8988T (cell line): Measurements from ENCODE around the gene ITM2C.

Experiments
- DNase-seq: peaks from one replicate; pipeline ENCODE4 v3.0.0; 2011

ITM2C gene

GRCh38 chr2:230908595-230909191 is 44.0 kb downstream of the ITM2C start:
- peak; percentile 49 for DNase-seq

GRCh38 chr2:230909841-230910545 is 45.3 kb downstream of the ITM2C start:
- no peak for DNase-seq

DNA sequence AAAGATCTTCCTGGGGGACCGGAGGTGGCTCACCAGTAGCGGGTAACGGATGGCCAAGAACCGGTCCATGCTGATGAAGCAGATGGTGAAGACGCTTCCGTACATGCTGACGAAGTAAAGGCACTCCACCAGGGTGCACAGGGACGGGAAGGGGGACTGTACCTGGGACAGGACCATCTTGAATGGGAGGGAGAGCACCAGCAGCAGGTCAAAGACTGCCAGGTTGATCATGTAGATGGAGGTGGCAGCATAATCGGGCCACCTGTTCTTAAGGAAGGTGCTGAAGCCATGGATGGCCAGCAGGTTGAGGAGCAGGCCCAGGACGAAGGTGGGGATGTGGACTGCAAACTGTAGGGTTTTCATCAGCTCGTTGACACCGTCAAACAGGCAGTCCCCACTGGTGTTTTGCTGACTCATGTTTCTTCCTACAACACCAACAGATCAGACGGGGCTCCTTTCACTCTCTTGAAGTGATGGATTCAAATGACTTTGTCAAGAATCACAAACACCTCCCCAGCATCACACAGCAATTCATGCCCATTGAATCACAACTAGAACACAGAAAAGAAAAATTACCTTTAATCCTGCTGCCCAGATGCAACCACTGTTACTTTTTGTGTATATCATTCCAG is 45.9 kb downstream of the ITM2C start:
- DNase-seq, result no peak

DNA sequence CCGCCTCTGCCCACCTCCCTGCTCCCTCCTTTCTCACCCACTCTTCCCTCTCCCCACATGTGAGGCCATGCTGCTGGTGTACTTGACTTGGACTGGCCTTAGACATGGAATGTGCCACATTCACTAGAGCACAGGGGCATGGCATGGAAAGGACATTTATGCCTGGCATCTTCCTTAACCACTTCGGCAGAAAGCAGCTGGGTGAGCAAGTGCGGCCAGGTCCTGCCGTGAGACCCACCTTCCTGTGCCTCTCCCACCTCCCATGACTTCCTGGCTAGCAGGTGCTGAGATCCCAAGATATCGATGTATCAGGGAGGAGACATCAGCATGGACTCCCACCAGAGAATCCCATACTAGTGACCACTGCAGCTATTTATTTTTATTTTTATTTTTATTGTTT is 47.3 kb downstream of the ITM2C start:
- DNase-seq, result no peak

- DNase-seq, result no peak
These were observed 48.0 kb downstream of the ITM2C start for GRCh38 chr2:230912724-230913123.

DNA sequence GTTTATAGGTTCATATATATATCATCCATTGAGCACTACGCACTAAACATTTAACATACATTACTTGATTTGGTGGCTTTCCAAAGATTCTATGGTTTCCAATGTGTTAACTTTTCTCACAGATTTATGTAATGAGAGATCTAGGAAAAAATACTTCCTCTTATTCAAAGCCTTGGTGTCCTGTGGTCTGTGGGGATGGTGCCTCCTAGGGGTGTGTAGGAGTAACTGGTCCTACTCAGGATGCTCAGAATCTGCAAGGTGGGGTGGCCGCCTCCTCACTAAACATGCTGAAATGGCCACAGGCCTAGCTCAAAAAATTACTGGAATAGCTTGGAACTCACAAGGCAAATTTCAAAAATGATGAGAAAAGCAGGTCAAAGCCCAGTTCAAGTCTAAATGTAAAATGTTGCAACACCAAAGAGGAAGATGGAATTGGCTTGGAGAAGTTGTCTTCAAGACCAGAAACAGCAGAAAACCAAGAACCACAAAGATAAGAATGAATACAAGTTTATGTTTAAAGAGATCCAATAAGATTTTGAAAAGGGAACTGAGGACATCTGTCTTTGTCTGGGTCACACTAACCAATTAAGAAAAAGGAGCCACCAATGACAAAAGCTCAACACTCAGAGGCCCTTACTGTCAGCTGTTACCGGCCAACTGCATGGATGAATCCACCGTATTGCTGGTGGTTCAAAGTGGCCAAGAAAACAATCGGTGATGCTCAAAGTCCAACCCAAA is 48.8 kb downstream of the ITM2C start:
- no peak for DNase-seq

DNA sequence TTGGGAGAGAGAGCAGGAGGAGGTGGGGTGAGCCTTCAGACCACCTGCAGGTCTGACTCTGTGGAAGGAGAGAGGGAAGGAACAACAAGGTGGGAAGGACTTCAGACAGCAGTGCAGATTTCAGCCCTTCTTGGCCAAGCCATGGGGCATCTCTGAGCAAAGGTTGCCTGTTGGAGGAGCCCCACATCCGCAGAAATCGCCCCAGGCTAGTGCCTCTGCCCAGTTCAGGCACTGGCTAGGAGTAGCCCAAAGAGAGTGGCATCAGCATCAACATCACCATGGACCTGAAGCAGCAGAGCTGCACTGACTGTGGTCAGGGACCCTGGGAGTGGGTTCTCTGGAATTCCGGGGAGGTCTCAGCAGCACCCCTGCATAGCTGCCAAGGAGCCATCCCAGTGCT is 50.1 kb downstream of the ITM2C start:
- no peak for DNase-seq

- DNase-seq, result no peak
These were observed 50.6 kb downstream of the ITM2C start for GRCh38 chr2:230915319-230915718.

- no peak for DNase-seq
These were observed 51.5 kb downstream of the ITM2C start for GRCh38 chr2:230916218-230916617.

GRCh38 chr2:230919240-230919639 is 54.5 kb downstream of the ITM2C start:
- DNase-seq, result no peak

DNA sequence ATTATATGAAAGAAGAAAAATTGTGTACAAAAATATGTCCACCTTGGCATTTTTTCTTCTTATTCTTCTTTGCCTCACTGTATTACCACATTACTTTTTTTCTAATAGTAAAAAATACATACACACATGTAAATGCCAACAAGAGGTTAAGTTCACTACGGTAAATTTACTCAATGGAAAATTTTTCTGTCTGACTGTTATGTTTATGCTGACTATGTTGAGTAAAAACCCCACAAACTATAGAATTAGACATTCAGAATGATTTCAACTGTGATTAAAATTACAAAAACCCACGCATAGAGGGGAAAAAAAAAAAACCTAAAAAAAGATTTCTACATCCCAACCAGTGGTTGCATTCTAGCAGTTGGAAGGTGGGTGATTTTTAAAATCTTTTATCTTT is 54.9 kb downstream of the ITM2C start:
- DNase-seq, result no peak

DNA sequence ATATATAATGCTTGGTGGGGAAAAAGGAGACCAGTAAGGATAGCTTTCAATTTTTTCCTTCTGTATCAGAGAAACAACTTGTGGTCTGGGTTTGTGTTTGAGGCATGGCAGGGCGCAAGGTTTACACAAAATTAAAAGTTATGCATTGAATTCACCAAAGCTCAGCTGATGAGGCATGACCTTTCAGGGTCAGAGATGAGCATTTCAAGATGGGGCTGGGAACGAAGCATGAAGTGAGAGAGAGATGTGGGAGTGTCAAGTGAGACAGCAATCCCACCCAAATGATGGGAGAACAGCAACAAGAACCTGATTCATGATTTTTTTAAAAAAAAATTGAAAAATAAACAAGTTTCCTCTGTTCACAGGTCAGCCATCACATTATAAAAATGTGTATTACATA is 55.4 kb downstream of the ITM2C start:
- DNase-seq, result no peak

GRCh38 chr2:230921806-230922595 is 57.3 kb downstream of the ITM2C start:
- DNase-seq, result no peak

DNA sequence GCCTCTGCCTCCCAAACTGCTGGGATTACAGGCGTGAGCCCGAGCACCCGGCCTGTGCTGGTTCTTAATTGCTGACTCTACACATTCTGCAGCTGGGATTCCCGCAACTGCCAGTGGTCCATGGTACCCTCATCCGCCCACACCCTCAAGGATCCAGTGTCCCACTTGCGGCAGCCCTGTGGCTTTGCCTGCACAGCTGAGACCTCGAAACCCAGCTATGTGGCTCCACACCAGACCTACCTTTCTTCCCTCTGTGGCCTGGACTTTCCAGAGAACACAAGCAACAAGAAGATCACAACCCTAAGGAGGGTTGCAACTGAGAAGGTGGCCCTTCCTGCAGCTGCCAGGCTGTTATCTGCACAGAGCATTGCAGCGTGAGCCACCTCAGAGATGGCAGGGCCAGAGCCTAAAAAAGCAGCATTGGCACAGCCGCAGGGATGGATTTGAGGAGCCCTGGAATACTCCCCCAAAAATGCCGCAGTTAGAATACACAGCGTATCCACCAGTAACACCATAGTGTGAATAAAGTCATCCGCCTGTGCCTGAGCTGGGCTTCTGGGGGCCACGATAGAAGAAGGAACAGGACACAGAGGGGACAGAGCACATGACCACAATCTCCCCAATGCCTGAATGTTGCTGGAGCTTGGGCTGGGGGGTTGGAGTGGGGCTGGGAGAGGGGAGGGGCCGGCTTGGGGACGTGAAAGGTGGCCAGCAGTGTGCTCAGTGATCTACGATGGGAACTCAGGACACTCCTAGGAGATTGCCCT is 58.4 kb downstream of the ITM2C start:
- DNase-seq, result no peak

GRCh38 chr2:230924092-230924469 is 59.3 kb downstream of the ITM2C start:
- no peak for DNase-seq

DNA sequence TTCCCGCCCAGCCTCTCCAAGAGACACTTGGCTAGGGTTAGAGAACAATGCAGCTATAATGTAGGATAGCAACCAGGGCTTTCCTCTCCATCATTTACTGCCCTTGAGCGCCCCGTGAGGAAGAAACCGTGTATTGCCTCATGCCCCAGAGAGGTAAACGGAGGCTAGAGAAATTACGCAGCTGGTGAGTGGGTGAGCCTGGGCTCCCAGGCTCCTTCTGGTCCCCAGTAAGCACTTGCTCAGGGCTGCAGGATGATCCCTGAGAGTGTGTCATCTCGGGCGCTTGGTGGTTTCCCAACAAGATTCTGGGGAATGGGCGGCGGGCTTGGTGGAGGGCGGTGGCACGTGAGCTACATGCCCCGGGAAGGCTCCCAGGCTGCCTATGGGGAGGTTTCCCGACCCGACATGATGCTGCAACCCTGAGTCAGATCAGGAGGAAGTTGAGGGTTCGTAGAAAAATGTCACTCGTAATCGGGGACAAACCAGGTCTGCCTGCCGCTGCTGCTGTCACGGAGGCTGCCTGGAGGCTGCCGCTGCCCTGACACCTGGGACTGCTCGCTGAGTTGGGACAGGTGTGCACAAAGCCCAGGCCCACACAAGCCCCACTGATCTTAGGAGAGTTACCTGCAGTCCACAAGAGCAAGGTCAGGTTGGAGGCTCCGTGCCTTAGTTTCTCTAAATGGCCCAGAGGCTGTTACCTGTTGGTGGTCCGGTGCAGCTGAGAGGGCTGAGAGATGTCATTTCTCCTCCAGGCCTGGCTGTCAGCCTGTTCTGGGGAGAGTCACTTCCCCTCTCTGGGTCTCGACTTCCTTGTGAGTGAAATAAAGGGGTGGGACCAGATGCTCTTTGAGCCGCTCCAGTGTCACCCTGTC is 60.0 kb downstream of the ITM2C start, which contains the start of gene GPR55:
Gene GPR55 (minus strand): TSS at position 773 of the 872 bp plus-strand sequence. CDS start 14,280 bp downstream, outside the sequence.
- no peak for DNase-seq

DNA sequence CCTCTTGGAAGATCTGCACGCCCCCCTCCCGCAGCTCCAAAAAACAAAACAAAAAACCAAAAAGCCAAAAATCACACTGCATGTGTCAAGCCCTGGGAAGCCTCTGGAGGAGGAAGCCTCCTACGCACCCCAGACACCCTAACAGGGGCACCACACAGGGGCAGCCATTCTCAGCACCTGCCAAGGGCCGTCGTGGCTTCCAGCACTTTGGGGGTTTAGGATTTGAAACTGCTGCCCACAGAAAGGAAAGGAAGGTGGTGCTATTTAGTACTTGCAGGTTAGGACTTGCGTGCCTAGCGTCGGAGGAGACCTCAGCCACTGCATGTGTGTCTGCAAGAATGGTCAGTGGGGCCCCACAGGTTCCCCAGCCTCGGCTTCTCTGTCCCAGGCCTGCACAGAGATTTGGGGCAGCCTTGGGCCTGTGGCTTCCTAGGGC is 60.7 kb downstream of the ITM2C start:
- DNase-seq, result no peak

DNA sequence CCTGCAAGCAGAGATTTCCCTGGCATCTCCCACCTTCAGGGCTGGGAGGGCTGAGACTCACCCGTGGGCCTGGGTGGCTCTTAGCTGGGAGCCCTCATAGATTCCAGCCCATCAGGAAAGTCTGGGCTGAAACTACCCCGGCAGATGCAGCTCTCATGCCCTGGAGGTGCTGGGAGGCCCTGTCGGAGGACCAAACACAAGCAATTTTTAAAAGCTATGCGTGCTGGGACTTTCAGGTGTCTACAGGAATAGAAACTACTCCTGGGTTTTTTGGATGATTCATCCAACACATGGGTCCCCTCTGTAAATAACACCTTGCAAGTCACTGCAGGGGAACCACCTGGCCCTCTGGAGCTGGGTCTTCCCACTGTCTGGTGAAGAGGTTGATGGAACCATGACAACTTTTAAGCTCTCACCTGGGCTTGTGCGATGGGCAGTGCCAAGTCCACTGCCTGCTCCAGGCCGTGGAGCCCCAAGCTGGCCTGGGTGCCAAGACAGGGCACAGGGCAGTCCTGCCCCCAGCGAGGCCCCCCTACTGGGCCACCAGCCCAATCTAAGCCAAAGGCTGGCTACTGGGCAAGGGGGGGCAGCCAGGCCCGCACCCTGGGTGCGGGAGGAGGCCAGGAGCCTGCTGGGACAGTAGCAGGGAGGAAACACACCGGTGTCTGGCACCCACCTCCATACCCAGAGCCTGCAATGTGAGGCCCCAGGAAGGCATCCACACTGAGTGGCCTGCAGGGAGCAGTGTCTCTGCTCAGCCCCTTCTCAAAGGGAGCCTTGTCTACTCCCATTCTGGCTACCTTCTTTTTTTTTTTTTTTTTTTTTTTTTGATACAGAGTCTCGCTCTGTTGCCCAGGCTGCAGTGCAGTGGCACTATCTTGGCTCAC is 61.4 kb downstream of the ITM2C start:
- no peak for DNase-seq

GRCh38 chr2:230927711-230928341 is 63.1 kb downstream of the ITM2C start:
- no peak for DNase-seq
